NCI-H146 (cell line): ENCODE data around the gene PCED1A.

Experiments used
- DNase-seq: peaks from one replicate; lab custom pipeline; 2025; lab: John Stamatoyannopoulos, UW

PCED1A gene, protein sequence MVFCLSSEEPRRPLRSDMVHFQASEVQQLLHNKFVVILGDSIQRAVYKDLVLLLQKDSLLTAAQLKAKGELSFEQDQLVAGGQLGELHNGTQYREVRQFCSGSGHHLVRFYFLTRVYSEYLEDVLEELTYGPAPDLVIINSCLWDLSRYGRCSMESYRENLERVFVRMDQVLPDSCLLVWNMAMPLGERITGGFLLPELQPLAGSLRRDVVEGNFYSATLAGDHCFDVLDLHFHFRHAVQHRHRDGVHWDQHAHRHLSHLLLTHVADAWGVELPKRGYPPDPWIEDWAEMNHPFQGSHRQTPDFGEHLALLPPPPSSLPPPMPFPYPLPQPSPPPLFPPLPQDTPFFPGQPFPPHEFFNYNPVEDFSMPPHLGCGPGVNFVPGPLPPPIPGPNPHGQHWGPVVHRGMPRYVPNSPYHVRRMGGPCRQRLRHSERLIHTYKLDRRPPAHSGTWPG

DNA sequence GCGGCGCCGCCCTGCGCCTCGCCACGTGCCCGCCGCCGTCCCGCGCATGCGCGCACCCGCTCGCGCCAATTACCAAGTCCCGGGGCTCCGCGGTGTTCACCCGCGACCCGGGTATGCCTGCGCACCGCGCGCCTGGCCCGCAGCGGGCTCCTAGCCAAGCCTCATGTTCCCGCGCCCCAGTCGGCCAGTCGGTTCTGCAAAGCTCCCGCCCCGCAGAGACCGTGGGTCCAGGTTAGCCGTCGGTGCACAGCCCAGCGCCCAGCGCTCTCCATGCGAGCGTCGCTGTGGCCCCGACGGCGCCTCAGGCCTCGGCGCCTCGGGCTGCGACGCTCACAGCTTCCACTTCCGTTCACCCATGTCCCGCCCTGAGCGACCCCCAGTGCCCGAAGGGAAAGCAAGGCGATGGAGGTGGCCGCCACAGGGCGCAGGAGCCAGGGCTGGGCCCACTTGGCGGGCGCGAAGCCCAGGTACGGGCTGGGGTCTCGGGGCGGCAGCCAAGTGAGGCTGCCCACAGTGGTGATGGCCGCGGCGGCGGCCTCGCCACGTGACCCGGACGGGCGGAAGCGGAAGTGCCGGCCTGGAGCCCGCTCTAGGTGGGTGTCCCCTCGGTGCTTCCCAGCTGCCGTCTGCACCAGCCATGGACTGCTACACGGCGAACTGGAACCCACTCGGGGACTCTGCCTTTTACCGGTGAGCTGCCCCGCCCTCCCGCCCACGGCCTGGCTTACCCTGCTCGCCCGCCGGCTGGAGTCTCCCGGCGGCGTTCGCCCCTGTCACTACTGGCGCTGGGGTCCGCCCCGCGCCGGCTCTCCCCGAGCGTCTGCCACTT, at the start of gene PCED1A, which contains the start of gene VPS16:
TSS of gene PCED1A (minus strand) at position 518 of the 829 bp plus-strand sequence. CDS start 743 bp downstream, outside the sequence.
TSS of gene VPS16 (plus strand) at position 608 of the 829 bp plus-strand sequence. CDS start at position 638, 30 bp downstream.
- DNase-seq = peak; percentile 92

DNA sequence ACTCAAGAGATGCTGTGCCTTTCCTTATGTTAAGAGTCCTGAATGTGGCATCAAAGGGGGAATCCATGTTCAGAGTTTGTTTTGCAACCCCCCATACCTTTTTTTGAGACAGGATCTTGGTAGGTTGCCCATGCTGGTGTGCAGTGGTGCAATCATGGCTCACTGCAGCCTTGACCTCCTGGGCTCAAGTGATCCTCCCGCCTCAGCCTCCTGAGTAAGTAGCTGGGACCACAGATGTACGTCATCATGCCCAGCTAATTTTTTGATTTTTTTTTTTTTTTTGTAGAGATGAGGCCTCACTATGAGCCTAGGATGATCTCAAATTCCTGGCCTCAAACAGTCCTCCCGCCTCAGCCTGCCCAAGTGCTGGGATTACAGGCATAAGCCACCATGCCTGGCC, 49.3 kb upstream of the PCED1A start:
- DNase-seq = no peak

GRCh38 chr20:2889209-2889608, 48.8 kb upstream of the PCED1A start:
- DNase-seq = no peak

GRCh38 chr20:2888224-2888955, 47.9 kb upstream of the PCED1A start:
- no peak for DNase-seq

DNA sequence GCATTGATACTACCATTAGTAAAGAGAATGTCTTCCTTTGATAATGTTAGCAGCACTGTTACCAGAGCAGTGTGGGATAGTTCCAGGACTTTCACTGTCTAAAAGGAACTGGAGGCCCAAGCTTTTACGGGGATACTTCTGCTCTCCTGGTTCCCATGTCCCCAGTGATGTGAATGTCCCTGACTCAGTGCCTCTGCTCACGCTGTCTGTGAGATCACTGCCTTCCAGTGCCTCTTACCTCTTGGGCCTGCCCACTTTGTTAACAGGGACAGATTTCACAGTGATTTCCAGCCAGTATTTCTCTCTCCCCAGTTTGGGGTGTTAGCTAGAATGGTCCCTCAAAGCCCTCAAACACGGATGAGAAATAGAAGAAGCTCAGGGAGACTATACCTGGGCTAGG, 47.3 kb upstream of the PCED1A start:
- no peak for DNase-seq

- DNase-seq = no peak
Measured at GRCh38 chr20:2883726-2884637, 43.5 kb upstream of the PCED1A start.

DNA sequence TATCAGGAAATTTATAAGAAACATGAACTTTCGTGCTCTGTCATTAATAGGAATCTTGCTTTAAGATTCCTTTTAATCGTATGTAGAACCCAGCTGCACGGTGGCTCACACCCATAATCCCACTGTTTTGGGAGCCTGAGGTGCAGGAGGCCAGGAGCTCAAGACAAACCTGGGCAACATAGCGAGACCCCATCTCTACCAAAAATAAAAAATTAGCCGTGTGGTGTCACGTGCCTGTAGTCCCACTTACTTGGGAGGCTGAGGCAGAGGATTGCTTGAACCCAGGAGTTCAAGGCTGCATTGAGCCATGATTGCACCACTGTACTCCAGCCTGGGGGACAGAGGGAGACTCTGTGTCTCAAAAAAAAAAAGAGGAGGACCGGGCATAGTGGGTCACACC, 40.2 kb upstream of the PCED1A start:
- DNase-seq = no peak

DNA sequence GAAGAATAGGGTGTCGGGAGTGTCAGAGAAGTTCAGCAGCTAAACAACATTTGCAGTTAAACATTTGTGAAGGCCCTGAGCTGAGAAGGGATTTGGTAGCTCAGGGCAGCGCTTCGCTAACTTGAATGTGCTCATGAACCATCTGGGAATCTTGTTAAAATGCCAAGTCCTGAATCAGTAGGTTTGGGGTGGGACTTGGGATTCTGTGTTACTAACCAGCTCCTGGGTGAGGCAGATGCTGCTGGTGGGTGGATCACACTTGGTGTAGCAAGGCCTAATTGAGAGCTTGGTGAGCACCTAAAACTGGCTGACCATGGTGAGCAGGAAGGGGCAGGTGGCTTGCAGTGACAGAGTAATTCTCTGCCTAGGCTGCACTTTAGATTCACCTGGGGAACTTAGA, 38.7 kb upstream of the PCED1A start:
- DNase-seq = no peak

- no peak for DNase-seq
Measured at GRCh38 chr20:2878515-2878914, 38.1 kb upstream of the PCED1A start.

GRCh38 chr20:2875690-2876203, 35.3 kb upstream of the PCED1A start:
- DNase-seq = no peak

DNA sequence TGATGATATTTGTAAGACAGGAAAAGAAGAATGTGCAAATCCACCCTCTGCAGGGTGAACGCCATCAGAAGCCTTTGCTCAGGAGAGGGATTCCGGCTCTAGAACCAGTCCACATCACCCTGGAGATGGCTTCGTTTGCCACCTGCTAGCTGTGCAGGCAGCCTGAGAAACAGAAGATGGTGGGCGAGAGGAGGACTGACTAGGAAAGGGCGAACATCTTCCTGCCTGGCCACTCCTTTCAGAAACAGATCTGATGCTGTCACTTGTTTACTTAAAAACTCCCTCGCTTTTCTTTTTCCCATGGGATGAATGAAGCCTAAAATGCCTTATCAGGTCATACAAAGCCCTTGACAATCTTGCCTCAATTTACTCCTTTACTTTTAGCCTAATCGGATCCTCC, 34.0 kb upstream of the PCED1A start:
- peak; percentile 20 for DNase-seq

- peak; percentile 82 for DNase-seq
Measured at GRCh38 chr20:2873747-2874041, 33.2 kb upstream of the PCED1A start.

DNA sequence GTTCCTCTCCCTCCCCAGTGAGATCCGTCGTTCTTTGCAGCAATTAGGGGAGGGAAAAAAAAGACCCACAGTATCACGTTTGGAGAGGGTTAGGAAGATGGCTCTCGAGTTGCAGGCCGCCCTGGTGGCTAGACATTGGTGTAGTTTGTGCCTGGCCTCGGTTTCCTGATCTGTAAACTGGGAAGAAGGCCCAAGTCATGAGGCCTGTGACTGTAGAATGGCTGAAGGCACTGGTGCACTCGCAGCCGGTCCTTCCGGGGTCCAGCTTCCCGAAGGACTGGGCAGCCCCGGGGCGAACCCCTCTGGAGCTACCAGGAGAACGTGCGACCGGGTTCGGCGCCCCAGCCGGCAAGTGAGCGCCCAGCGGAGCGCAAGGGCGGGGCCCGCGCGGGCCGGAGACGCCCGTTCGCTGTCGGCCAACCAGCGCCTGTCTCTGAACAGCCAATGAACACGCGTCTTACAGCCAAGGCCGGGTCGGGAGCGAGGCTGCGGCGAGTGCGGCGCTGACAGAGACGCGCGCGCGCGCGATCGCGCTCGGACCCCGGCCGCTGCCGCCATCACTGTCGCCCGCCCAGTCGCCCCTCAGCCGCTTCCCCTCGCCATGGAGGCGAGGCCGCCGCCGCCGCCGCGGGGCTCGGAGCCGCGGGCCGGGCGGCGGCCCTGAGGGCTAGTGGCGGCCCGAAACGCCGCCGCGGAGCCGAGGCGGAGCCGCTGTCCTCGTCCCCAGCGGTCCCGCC, 32.7 kb upstream of the PCED1A start, which contains the start of gene PTPRA:
TSS of gene PTPRA (plus strand) at position 472 of the 737 bp plus-strand sequence. CDS start 90,797 bp downstream, outside the sequence.
- peak; percentile 95 for DNase-seq

DNA sequence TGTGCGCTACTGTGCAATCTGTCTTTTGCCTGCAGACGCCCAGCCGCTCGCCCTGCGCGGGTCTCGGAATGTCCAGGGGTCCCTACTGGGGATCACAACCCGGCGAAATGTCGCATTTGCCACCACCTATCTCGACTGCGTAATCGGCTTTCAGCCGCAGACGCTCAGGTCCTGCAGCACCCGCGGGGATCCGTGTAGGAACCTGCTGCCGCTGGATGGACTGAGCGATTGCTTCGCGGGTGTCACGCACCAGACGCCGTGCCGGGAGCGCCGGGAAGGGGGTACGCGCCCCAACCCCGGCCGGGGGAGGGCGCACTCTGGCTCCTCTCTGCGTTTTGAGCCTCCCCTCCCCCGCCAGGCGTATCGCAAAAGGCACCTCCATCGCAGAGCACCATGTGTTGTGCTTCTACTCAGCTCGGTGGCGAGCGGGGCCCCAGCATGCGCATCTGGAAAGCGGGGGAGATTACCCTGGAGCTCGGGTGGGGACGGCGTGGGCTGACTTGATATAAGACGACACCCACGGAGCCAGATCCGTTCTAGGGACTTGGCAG, 32.1 kb upstream of the PCED1A start:
- DNase-seq = peak; percentile 69

DNA sequence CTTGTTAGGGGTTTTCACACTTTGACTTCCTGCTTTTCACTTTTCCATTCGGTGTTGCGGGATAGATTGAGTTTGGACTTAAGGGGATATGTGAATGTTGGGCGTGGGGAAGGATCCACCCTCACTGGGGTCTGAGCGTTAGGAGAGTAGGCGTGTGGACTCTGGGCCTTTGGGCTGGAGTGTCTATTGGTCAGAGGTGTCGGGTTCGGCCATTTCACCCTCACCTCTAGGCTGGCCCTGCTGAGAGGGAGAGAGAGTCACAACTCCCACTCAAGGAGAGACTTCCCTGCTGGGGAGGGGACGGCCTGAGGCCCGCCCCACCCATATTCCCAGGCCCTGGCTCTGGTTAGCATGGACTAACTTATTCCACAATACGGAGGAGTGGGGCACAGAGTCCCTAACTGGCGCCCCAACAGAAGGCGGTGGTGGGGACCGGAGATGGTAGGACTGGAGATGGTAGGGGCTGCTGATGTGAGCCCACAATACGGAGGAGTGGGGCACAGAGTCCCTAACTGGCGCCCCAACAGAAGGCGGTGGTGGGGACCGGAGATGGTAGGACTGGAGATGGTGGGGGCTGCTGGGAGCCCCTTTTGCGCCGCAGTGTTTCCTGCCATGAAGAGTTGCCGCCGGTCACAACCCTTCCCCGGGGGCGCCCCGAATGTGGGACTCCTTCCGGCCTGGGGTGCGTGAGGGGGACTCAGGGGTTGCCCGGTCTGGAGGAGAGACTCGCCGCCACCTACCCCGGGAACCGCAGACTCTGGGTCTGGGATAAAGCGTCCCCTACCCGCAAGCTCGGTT, 31.4 kb upstream of the PCED1A start:
- DNase-seq = no peak

GRCh38 chr20:2871111-2871465, 30.6 kb upstream of the PCED1A start:
- no peak for DNase-seq

DNA sequence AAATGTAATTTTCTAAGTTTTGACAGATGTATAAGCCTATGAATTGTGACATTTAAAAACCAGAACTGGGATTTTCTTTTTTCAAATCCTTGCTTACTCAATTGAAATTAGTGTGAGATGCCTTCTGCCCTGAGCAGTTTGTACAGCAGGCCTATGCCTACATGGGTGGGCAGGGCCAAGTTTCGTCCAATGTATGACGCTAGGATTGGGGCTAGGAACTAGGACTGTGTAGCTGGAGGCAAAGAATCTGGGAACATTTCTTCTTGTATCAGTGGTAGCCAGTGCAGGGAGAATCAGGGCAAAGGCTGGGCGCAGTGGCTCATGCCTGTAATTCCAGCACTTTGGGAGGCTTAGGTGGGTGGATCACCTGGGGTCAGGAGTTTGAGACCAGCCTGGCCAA, 28.9 kb upstream of the PCED1A start:
- no peak for DNase-seq

DNA sequence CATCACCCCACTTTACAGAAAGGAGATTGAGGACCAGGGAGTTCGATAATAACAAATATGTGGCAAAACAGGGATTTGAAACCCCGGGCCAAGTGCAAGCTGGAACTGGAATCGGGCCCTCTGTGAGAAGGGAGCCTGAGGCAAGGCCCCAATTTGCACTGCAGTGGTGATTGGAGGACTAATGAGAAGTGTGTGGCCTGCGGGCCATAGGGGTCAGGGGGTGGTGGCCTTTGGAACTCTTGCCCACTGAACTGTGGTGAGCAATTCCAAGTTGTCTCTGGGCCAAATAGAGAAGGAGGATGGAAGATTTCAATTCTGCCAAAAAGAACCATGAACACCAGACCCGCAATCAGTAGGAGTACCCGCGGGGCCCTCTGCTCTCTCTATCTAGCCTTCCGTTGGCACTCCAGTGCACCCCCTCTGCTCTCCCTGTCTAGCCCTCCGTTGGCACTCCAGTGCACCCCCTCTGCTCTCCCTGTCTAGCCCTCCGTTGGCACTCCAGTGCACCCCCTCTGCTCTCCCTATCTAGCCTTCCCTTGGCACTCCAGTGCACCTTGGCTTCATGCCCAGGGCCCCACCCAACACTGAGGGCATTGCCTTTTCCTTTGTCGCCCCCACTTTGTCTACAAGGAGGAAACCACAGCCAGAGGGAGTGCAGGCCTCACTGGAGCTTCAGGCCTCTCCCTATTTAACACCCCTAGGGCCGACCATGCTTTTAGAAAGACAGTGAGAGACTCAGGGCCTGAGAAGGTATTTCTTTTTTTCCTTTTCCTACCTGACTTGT, 26.8 kb upstream of the PCED1A start:
- no peak for DNase-seq
